OCI-LY3 (cell line): ENCODE data around the gene CPED1.

ENCODE experiments used
- CTCF ChIP-seq: fragments of 200-600, 300-600 bp; sonication (generic); IDR thresholded peaks from 2 replicates; pipeline ENCODE4 v1.5.1; 2014; ENCODE audit warnings: antibody characterized with exemption, low read length, low read depth
- EZH2phosphoT487 ChIP-seq: fragments of 200-600 bp; shearing (Covaris generic); IDR thresholded peaks from 2 replicates; pipeline ENCODE4 v1.6.1; 2018; ENCODE audit warnings: antibody characterized with exemption, mixed run types, low read depth

- TF ChIP-seq CTCF: no peak
- TF ChIP-seq EZH2phosphoT487: no peak
These were observed 94.8 kb downstream of the CPED1 start for GRCh38 chr7:121083138-121083789.
